HG03520 (cell line): Measurements from ENCODE around the gene TNFSF15.

Source experiments
- ATAC-seq: cut with Tn5 transposase; IDR thresholded peaks from one replicate; pipeline ENCODE4 v1.9.1; 2021; ENCODE audit warnings: mild to moderate bottlenecking, moderate library complexity; ENCODE audit not compliant: unreplicated experiment

The TNFSF15 gene

GRCh38 chr9:114790521-114790920 is 15.3 kb downstream of the TNFSF15 start:
- ATAC-seq = no peak

GRCh38 chr9:114789006-114789405 is 16.8 kb downstream of the TNFSF15 start:
- ATAC-seq = no peak

GRCh38 chr9:114787781-114788498 is 17.9 kb downstream of the TNFSF15 start:
- no peak for ATAC-seq

- ATAC-seq = no peak
Observed at GRCh38 chr9:114787214-114787613, 18.6 kb downstream of the TNFSF15 start.

- no peak for ATAC-seq
Observed at GRCh38 chr9:114785866-114786650, 19.8 kb downstream of the TNFSF15 start.

- ATAC-seq = no peak
Observed at GRCh38 chr9:114784721-114785279, 21.0 kb downstream of the TNFSF15 start.

GRCh38 chr9:114782586-114782985 is 23.3 kb downstream of the TNFSF15 start:
- ATAC-seq = no peak

- no peak for ATAC-seq
Observed at GRCh38 chr9:114779352-114779845, 26.4 kb downstream of the TNFSF15 start.

GRCh38 chr9:114777821-114778609 is 27.8 kb downstream of the TNFSF15 start:
- ATAC-seq = no peak

- no peak for ATAC-seq
Observed at GRCh38 chr9:114776683-114777399, 29.0 kb downstream of the TNFSF15 start.

GRCh38 chr9:114775981-114776380 is 29.9 kb downstream of the TNFSF15 start:
- no peak for ATAC-seq

- no peak for ATAC-seq
Observed at GRCh38 chr9:114775121-114775520, 30.7 kb downstream of the TNFSF15 start.

- ATAC-seq = no peak
Observed at GRCh38 chr9:114774524-114774923, 31.3 kb downstream of the TNFSF15 start.

- ATAC-seq = no peak
Observed at GRCh38 chr9:114771889-114772288, 34.0 kb downstream of the TNFSF15 start.

- ATAC-seq = no peak
Observed at GRCh38 chr9:114770991-114771390, 34.8 kb downstream of the TNFSF15 start.

GRCh38 chr9:114769624-114770023 is 36.2 kb downstream of the TNFSF15 start:
- ATAC-seq = no peak

- ATAC-seq = no peak
Observed at GRCh38 chr9:114763220-114763619, 42.6 kb downstream of the TNFSF15 start.

- no peak for ATAC-seq
Observed at GRCh38 chr9:114761523-114761922, 44.3 kb downstream of the TNFSF15 start.

- no peak for ATAC-seq
Observed at GRCh38 chr9:114759512-114760341, 46.1 kb downstream of the TNFSF15 start.
